NOMO-1 treated with dmso at 0.1 percent for 144 hours (cell line): ENCODE measurements around the gene PLEKHG4B.
"Not testable (repeated sequence)": the region's sequence is repeated elsewhere in the genome, so short reads cannot be mapped to it uniquely, and the experiment has no call there.

Experiments
- DNase-seq: peaks from one replicate; lab custom pipeline; 2025; ENCODE audit not compliant: unreplicated experiment; lab: John Stamatoyannopoulos, UW

Gene PLEKHG4B

DNA sequence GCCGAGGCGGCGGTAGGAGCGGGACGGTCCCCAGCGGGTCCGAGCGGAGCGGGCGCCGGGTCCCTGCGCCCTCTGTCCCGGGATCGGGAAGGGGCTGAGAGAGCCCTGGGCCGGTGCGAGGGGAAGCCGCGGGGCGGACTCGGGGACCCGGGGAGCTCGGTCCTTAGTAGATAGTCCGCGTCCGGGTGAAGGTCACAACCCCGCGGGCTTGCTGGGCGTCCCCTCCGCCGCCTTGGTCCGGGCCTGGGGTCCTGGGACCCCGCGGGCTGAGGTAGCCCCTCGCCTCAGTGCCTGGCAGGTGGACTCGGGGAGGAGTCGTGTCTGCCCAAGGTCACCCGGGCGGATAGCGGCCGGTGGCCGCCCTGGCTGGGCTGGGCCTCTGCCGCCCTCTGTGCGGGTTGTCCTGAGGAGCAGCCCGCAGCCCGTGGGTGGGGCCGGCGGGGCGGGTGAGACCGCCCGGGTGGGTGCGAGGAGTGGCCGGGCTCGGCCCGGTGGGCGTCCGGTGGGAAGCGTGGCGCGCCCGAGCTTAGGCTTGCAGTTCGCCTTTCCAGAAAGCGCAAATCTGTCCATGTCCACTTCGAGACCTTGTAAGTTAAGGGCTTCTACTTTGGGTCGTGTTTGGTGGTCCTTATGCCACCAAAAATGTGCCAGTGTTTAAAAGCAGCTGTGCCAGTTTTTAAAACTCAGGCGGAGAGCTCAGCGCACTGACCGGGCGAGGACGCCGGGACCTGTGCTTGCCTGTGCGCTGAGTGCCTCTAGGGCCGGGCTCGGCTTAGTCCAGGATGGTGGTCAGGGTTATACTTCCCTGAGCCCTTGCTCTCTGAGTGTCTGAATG lies 126.7 kb downstream of the PLEKHG4B start:
- peak; percentile 62 for DNase-seq

DNA sequence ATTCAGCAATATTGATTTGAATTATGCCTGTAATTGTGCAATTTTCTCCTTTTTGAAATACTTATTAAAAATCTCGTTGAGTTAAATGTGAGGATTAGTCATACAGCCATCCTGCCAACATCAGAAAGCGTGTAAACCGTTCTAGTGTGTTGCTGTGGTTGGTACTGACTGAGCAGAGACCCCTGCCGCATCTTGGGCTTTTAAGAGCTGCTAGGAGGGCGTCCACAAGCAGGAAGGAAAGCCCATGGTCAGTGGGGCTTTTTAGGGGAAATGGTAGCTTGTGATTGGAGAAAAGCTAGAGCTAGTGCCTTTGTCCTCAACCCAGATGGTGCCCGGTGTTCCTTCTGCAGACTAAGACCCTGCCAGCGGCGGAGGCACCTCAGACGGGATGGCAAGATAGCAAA lies 127.5 kb downstream of the PLEKHG4B start:
- no peak for DNase-seq

DNA sequence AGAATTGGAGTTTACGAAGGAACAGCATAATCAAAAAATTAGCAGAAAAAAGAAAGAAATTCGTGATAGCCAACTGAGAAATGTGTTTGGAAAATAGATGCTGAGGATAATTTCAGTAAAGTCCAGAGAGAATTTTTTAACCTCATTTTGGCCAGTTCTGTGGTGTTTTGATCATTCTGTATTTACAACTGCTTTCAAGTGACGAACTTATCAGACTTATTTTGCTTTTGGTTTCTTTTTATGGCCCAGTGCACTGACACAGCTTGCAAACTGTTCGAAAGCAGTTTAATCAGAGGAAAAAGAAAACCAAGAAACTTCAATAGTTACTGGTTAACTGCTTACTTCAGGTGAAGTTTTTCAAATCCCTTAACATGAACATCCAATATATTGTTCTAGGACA lies 128.0 kb downstream of the PLEKHG4B start:
- DNase-seq = no peak

DNA sequence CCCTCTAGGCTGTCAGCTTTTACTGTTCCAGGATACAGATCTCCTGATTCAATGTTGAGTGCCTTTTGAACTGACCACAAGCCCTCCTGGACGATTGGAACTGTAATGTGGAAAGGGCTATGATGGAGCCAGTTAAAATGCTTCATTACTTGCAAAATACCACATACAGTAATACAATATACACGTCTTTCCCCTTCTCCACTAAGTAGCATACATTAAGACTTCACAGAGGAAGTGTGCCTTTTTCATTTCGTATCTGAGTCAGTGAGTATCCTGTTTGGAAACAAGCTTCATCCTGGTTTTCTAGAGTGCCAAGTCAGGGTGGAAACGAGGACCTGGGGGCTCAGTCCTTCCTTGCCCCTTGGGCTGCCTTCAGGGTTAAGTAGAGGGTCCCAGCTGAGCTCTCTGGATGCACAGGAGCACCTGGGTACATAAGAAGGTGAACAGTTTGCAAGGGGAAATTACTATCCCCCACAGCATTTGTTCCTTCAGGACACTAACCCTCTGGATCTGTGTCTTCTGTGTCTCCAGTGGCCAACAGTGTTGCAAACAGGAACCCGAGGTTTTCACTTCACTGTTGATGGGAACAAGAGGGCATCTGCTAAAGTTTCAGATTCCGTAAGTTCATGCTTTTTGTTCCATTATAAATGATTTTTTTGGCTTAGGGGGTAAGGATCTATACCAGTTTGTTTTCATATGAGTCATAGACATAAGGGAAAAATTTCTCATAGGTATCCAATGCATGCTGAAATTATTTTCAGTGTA lies 131.2 kb downstream of the PLEKHG4B start:
- not testable (repeated sequence) for DNase-seq

DNA sequence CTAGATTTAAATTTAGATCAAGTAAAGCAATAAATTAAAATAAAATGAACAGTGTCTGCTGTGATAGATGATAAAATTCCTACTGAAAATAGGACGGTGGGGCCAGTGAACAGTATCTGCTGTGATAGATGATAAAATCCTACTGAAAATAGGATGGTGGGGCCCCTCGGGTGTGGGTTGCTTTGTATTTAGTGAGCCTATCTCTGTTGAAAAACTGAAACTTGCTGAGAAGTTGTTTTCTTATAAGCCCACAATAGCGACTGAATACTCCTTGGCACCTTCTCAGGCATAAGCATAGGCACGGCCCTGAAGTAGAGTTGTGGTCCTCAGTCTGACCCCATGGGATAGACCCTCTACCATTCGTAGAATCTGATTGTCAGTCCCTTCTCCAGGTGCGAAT lies 131.8 kb downstream of the PLEKHG4B start:
- no peak for DNase-seq

DNA sequence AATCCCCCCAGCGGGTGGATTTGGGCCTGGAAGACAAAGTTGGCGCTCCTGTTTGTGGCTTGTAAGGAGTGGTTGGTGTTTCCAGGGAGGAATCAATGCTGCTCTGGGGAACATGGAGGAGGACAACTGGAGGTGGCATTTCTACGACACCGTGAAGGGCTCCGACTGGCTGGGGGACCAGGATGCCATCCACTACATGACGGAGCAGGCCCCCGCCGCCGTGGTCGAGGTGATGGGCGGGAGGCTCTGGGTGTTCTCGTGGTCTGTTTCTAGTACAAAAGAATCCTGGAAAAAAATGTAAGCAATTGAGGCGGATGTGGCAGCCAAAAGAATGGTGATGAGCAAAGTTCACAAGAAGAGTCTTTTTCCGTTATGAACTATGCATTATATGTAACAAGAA lies 133.4 kb downstream of the PLEKHG4B start:
- no peak for DNase-seq

DNA sequence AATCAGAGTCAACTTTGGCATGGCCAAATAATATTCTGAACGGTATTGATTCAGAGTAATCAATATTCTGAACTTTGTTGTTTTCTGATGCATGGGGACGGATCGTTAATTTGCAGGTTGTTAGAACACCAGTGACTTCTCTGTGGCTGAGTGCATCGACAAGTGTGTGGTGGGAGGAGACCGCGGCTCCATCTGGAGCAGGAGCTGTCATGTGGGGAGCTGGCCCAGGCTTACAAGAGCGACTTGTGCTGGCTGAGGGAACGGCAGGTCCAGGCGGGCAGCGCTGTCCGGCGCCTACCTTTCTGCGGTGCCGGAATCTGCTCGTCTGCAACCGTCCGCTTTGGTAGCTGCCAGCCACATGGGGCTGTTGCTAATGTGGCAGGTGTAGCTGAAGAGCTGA lies 135.4 kb downstream of the PLEKHG4B start:
- DNase-seq = not testable (repeated sequence)

DNA sequence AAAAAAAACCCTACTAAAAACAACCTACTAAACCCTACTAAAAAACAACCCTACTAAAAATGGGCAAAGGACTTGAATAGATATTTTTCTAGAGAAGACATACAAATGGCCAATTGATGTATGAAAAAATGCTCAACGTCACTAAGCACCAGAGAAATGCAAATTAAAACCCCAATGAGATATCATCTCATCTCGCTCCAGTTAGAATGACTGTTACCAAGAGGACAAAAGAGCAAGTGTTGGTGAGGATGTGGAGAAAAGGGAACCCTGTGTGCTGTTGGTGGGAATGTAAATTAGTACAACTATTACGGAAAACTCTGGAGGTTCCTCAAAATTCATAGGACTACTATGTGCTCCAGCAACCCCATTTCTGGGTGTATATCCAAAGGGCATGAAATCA lies 136.9 kb downstream of the PLEKHG4B start:
- no peak for DNase-seq

DNA sequence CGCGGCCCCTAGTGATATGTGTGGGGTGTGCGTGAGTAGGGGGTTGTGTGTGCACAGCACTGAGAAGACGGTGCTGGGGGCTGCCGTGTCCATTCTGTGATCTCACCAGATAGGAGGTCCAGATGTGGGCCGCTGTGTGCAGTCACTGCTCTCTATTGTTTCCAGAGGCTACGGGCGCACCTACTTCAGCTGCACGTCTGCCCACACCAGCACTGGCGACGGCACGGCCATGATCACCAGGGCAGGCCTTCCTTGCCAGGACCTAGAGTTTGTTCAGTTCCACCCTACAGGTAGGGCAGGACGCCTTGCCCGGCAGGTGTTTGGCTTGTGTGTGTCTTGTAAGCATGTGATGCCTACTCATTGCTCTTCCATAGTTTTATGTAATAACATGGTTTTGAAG lies 138.7 kb downstream of the PLEKHG4B start:
- DNase-seq = no peak

DNA sequence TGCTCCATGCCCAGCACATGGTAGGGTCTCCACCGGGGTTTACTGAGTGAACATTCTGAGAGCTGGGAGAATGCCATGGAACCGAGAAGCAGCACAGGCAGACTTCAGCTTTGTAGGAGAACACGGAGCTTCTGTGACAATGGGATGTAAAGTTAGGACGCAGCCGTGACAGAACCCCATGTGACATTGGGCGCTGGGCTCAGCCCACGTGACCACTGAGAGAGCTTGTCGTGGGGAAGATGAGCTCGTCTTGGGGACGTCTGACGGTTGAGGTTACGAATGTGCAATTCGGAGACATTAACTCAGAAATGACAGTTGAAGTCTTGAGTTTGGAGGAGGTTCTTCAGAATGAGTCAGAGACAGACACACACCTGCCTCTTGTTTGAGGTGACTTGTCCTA lies 139.7 kb downstream of the PLEKHG4B start:
- DNase-seq = no peak

DNA sequence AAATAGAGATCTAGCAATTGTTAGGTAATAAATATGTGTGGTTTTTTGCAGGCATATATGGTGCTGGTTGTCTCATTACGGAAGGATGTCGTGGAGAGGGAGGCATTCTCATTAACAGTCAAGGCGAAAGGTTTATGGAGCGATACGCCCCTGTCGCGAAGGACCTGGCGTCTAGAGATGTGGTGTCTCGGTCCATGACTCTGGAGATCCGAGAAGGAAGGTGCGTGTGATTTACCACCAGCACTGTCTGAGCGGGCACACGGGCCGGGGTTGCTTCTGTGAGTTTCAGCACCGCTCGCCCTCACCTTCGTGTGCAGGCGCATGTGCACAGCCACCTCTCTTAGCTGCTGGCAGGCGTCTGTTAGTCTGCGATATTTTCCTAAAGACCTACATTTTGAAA lies 141.5 kb downstream of the PLEKHG4B start:
- DNase-seq = not testable (repeated sequence)

DNA sequence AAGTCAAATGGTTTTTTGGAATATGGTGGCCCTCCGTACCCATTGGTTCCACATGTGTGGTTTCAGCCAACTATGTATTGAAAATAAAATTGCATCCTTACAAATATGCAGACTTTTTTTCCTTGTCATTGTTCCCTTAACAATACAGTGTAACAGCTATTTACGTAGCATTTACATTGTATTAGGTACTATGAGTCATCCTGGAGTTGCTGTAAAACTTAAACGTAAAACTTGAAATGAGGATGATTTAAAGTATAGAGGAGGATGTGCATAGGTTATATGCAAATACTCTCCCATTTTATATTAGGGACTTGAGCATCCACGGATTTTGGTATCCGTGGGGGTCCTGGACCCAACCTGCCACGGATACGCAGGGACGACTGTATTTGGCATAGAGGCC lies 142.5 kb downstream of the PLEKHG4B start:
- no peak for DNase-seq

DNA sequence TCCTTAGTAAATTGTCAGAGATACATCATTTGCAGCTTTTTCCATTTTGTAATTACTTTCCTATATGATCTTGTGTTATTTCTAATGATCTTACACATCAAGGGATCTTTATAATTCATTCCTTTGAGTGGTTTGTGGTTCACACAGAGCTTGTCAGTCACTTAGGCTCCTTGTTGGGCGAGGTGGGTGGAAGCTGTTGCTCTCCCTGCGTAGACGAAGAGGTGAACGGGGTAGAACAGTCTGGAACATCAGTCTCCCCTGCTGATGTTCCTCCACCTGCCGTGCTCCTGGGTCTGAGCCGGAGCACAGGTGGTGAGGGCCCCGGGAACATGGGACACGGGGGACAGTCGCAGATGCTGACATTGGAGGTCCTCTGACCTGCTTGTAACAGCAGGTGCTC lies 143.6 kb downstream of the PLEKHG4B start:
- not testable (repeated sequence) for DNase-seq

DNA sequence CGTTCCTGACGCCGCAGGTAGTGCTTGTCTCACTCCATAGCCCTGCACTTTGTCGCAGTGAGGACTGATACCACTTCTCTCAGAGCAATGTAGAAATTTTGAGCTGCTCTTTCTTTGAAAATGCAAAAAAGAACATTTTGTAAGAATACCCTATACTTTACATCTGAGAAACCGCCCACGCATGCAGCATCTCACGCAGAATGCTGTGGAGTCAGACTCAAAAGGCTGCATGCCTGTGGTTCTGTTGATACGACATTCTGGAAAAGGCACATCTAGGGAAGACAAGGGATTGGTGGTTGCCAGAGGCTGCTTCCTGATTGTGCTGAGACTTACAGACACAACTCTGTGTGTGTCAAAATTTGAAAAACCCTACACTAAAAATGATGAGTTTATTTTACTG lies 146.0 kb downstream of the PLEKHG4B start:
- not testable (repeated sequence) for DNase-seq
